ENCODE results near the gene CBFA2T2.
"Not testable (repeated sequence)": the region's sequence is repeated elsewhere in the genome, so short reads cannot be mapped to it uniquely, and the experiment has no call there.

The CBFA2T2 gene

DNA sequence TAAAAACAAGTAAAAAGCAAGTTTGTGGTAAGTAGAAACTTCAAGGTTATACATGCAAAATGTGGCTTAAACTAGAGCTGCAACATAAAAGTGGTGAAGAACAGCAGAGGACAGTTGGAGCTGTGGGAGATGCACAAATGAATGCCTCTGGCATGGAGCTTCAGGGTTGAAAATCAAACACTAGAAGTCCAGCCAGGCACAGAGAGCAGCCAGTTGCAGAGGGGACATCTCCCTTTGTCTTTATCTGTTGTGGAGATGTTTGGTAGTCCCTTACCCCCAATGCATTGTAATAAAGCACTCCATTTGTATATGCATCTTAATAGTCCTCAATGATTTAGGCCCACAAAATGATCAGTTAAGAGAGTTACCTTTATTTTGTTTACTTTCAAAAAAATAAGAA, 99.2 kb downstream of the CBFA2T2 start:
- no peak overlapping the region for H3K9ac ChIP-seq
- no peaks in the 10 kb centered on the region for H3K36me3 ChIP-seq (ENCODE audit: control insufficient read depth, insufficient read depth, low read length)
- H3K27me3 ChIP-seq (ENCODE audit: control insufficient read depth, insufficient read depth, low read length) = no peaks in the 10 kb centered on the region
- H2AFZ ChIP-seq = no peak overlapping the region
- H3K4me1 ChIP-seq = no peaks in the 10 kb centered on the region
- peaks cover 21% of the 10 kb centered on the region for H3K79me2 ChIP-seq
- H3K4me3 ChIP-seq (ENCODE audit: low read depth, low read length) = no peak overlapping the region
- no peak overlapping the region for H3K27ac ChIP-seq
- no peak overlapping the region for H3K4me2 ChIP-seq (ENCODE audit: low read length)
- TF ChIP-seq, protein P1, sequence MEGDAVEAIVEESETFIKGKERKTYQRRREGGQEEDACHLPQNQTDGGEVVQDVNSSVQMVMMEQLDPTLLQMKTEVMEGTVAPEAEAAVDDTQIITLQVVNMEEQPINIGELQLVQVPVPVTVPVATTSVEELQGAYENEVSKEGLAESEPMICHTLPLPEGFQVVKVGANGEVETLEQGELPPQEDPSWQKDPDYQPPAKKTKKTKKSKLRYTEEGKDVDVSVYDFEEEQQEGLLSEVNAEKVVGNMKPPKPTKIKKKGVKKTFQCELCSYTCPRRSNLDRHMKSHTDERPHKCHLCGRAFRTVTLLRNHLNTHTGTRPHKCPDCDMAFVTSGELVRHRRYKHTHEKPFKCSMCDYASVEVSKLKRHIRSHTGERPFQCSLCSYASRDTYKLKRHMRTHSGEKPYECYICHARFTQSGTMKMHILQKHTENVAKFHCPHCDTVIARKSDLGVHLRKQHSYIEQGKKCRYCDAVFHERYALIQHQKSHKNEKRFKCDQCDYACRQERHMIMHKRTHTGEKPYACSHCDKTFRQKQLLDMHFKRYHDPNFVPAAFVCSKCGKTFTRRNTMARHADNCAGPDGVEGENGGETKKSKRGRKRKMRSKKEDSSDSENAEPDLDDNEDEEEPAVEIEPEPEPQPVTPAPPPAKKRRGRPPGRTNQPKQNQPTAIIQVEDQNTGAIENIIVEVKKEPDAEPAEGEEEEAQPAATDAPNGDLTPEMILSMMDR (IDR thresholded peaks at IDR 0.05) = no peak
- no peaks in the 10 kb centered on the region for H3K9me3 ChIP-seq (ENCODE audit: control insufficient read depth, low read length)

GRCh38 chr20:33591901-33592300, 102.0 kb downstream of the CBFA2T2 start:
- not testable (repeated sequence) for H3K27me3 ChIP-seq (ENCODE audit: control insufficient read depth, insufficient read depth, low read length); H3K9ac ChIP-seq; H3K36me3 ChIP-seq (ENCODE audit: control insufficient read depth, insufficient read depth, low read length); H3K4me3 ChIP-seq (ENCODE audit: low read depth, low read length); H3K9me3 ChIP-seq (ENCODE audit: control insufficient read depth, low read length); H3K4me2 ChIP-seq (ENCODE audit: low read length); H2AFZ ChIP-seq; H3K27ac ChIP-seq; H3K4me1 ChIP-seq
- H3K79me2 ChIP-seq = peaks cover 18% of the 10 kb centered on the region

- Histone ChIP-seq H3K27me3 (ENCODE audit: control insufficient read depth, insufficient read depth, low read length) (no peaks in the 10 kb centered on the region), H3K27ac (no peak overlapping the region), H3K79me2 (peaks cover 13% of the 10 kb centered on the region), H3K9me3 (ENCODE audit: control insufficient read depth, low read length) (no peaks in the 10 kb centered on the region), H2AFZ (no peak overlapping the region), H3K4me1 (no peaks in the 10 kb centered on the region), H3K9ac (no peak overlapping the region), H3K4me3 (ENCODE audit: low read depth, low read length) (no peak overlapping the region), H3K4me2 (ENCODE audit: low read length) (no peak overlapping the region), H3K36me3 (ENCODE audit: control insufficient read depth, insufficient read depth, low read length) (no peaks in the 10 kb centered on the region)
- TF ChIP-seq, protein P1 (IDR thresholded peaks at IDR 0.05) = no peak
Observed at GRCh38 chr20:33594743-33595142, 104.8 kb downstream of the CBFA2T2 start.

GRCh38 chr20:33600414-33600813, 110.5 kb downstream of the CBFA2T2 start:
- no peak overlapping the region for H2AFZ ChIP-seq
- no peak overlapping the region for H3K4me3 ChIP-seq (ENCODE audit: low read depth, low read length)
- no peaks in the 10 kb centered on the region for H3K4me1 ChIP-seq
- H3K27ac ChIP-seq = no peak overlapping the region
- peaks cover 5% of the 10 kb centered on the region for H3K79me2 ChIP-seq
- H3K27me3 ChIP-seq (ENCODE audit: control insufficient read depth, insufficient read depth, low read length) = no peaks in the 10 kb centered on the region
- TF ChIP-seq, protein P1 (IDR thresholded peaks at IDR 0.05) = no peak
- H3K36me3 ChIP-seq (ENCODE audit: control insufficient read depth, insufficient read depth, low read length) = no peaks in the 10 kb centered on the region
- no peaks in the 10 kb centered on the region for H3K9me3 ChIP-seq (ENCODE audit: control insufficient read depth, low read length)
- H3K9ac ChIP-seq = no peak overlapping the region
- H3K4me2 ChIP-seq (ENCODE audit: low read length) = no peak overlapping the region

GRCh38 chr20:33600981-33601380, 111.1 kb downstream of the CBFA2T2 start:
- no peaks in the 10 kb centered on the region for H3K9me3 ChIP-seq (ENCODE audit: control insufficient read depth, low read length)
- H2AFZ ChIP-seq = no peak overlapping the region
- H3K36me3 ChIP-seq (ENCODE audit: control insufficient read depth, insufficient read depth, low read length) = no peaks in the 10 kb centered on the region
- TF ChIP-seq, protein P1 (IDR thresholded peaks at IDR 0.05) = no peak
- no peak overlapping the region for H3K9ac ChIP-seq
- no peak overlapping the region for H3K4me2 ChIP-seq (ENCODE audit: low read length)
- H3K4me1 ChIP-seq = no peaks in the 10 kb centered on the region
- no peaks in the 10 kb centered on the region for H3K27me3 ChIP-seq (ENCODE audit: control insufficient read depth, insufficient read depth, low read length)
- no peak overlapping the region for H3K4me3 ChIP-seq (ENCODE audit: low read depth, low read length)
- peaks cover 2% of the 10 kb centered on the region for H3K79me2 ChIP-seq
- no peak overlapping the region for H3K27ac ChIP-seq

Data from parathyroid adenoma (tissue), 2 donors.